ENCODE results near the gene IGSF3. TPM values are rescaled to one million over a fixed set of nuclear protein-coding genes. Genes with fewer than 3 reads are reported as not detected.

Gene IGSF3
- total RNA-seq, 2 experiments from 2014 or later = 0.08 to 0.22 TPM

GRCh38 chr1:116686175-116686574, 18.6 kb upstream of the IGSF3 start:
- intact Hi-C loops (cut with DNase I, micrococcal nuclease) = no loop called here
- DNase-seq (no peak), ATAC-seq (ENCODE audit: poor library complexity) (no peak)
- H3K4me1 ChIP-seq (ENCODE audit: insufficient read depth, low read length) = no peaks in the 10 kb centered on the region
- ChIA-PET POLR2A (no interaction called here), CTCF (no interaction called here)
- no peaks in the 10 kb centered on the region for H3K4me1 Mint-ChIP-seq (ENCODE audit: low read depth)
- TF ChIP-seq CTCF (IDR thresholded peaks at IDR 0.05) = no peak
- no peak overlapping the region for H3K27ac Mint-ChIP-seq
- H3K36me3 Mint-ChIP-seq (ENCODE audit: low read depth) = no peaks in the 10 kb centered on the region
- H3K36me3 ChIP-seq (ENCODE audit: insufficient read depth, low read length) = no peaks in the 10 kb centered on the region
- no peaks in the 10 kb centered on the region for H3K9me3 ChIP-seq (ENCODE audit: control insufficient read depth in 1 of 2, insufficient read depth in 1 of 2, low read length in 2 of 2)
- H3K27me3 ChIP-seq (ENCODE audit: control insufficient read depth in 1 of 2, insufficient read depth in 2 of 2, low read length in 2 of 2) = no peaks in the 10 kb centered on the region
- no peaks in the 10 kb centered on the region for H3K9me3 Mint-ChIP-seq
- no peak overlapping the region for H3K4me3 Mint-ChIP-seq
- H3K27ac ChIP-seq (ENCODE audit: low read depth in 1 of 2, low read length in 2 of 2) = no peak overlapping the region
- H3K4me3 ChIP-seq (ENCODE audit: low read length) = no peak overlapping the region
- no peaks in the 10 kb centered on the region for H3K27me3 Mint-ChIP-seq

- no peaks in the 10 kb centered on the region for H3K4me1 ChIP-seq (ENCODE audit: insufficient read depth, low read length)
- DNase-seq (no peak), ATAC-seq (ENCODE audit: poor library complexity) (no peak)
- H3K27ac Mint-ChIP-seq = no peak overlapping the region
- H3K4me3 Mint-ChIP-seq = no peak overlapping the region
- ChIA-PET POLR2A (no interaction called here), CTCF (no interaction called here)
- no peak overlapping the region for H3K4me3 ChIP-seq (ENCODE audit: low read length)
- no peaks in the 10 kb centered on the region for H3K9me3 Mint-ChIP-seq
- no peaks in the 10 kb centered on the region for H3K36me3 Mint-ChIP-seq (ENCODE audit: low read depth)
- intact Hi-C loops (cut with DNase I, micrococcal nuclease) = no loop called here
- no peak for TF ChIP-seq CTCF (IDR thresholded peaks at IDR 0.05)
- H3K27me3 Mint-ChIP-seq = no peaks in the 10 kb centered on the region
- no peak overlapping the region for H3K27ac ChIP-seq (ENCODE audit: low read depth in 1 of 2, low read length in 2 of 2)
- no peaks in the 10 kb centered on the region for H3K4me1 Mint-ChIP-seq (ENCODE audit: low read depth)
- no peaks in the 10 kb centered on the region for H3K36me3 ChIP-seq (ENCODE audit: insufficient read depth, low read length)
- no peaks in the 10 kb centered on the region for H3K9me3 ChIP-seq (ENCODE audit: control insufficient read depth in 1 of 2, insufficient read depth in 1 of 2, low read length in 2 of 2)
- no peaks in the 10 kb centered on the region for H3K27me3 ChIP-seq (ENCODE audit: control insufficient read depth in 1 of 2, insufficient read depth in 2 of 2, low read length in 2 of 2)
Measured at GRCh38 chr1:116684575-116684974, 17.0 kb upstream of the IGSF3 start.

GRCh38 chr1:116682641-116683221, 15.2 kb upstream of the IGSF3 start:
- Mint-ChIP-seq H3K4me1 (ENCODE audit: low read depth) (no peaks in the 10 kb centered on the region), H3K27ac (no peak overlapping the region), H3K4me3 (no peak overlapping the region), H3K9me3 (no peaks in the 10 kb centered on the region), H3K27me3 (peaks cover 6% of the 10 kb centered on the region), H3K36me3 (ENCODE audit: low read depth) (no peaks in the 10 kb centered on the region)
- no peaks in the 10 kb centered on the region for H3K9me3 ChIP-seq (ENCODE audit: control insufficient read depth in 1 of 2, insufficient read depth in 1 of 2, low read length in 2 of 2)
- no peak for TF ChIP-seq CTCF (IDR thresholded peaks at IDR 0.05)
- DNase-seq (no peak), ATAC-seq (ENCODE audit: poor library complexity) (no peak)
- H3K4me1 ChIP-seq (ENCODE audit: insufficient read depth, low read length) = no peaks in the 10 kb centered on the region
- H3K36me3 ChIP-seq (ENCODE audit: insufficient read depth, low read length) = no peaks in the 10 kb centered on the region
- H3K27ac ChIP-seq (ENCODE audit: low read depth in 1 of 2, low read length in 2 of 2) = no peak overlapping the region
- POLR2A ChIA-PET = no interaction called here
- peaks cover 0 to 7% of the 10 kb centered on the region in 2 experiments for H3K27me3 ChIP-seq (ENCODE audit: control insufficient read depth in 1 of 2, insufficient read depth in 2 of 2, low read length in 2 of 2)
- intact Hi-C loops (cut with DNase I, micrococcal nuclease) = no loop called here
- H3K4me3 ChIP-seq (ENCODE audit: low read length) = no peak overlapping the region
- CTCF ChIA-PET = no interaction called here
